SK-MEL-5 (cell line): ENCODE data around the gene TRMU. TPM values are rescaled to one million over a fixed set of nuclear protein-coding genes. Genes with fewer than 3 reads are reported as not detected.

Experiments used
- DNase-seq: peaks from one replicate; pipeline ENCODE4 v3.0.0-alpha.2; 2016; ENCODE audit warnings: low read depth, low spot score
- in situ Hi-C: cut with HindIII; loops from 2 replicates; pipeline ENCODE4 v1.10.0; 2016; ENCODE audit warnings: low sequenced_read_pairs, high pct_unique_total_duplicates, low pct_unique_long_range_greater_than_20kb
- total RNA-seq: library from RNA; depleted of rRNA; stranded (reverse); fragments of >200 nt; shearing (Covaris generic); gene quantifications from 2 replicates; pipeline ENCODE4 v1.2.3, GENCODE V29; 2014

Gene TRMU
- total RNA-seq, 1 experiment from 2014 or later: 61.3 TPM

GRCh38 chr22:46350121-46350520 is 14.6 kb downstream of the TRMU start:
- in situ Hi-C loops: no loop called here

DNA sequence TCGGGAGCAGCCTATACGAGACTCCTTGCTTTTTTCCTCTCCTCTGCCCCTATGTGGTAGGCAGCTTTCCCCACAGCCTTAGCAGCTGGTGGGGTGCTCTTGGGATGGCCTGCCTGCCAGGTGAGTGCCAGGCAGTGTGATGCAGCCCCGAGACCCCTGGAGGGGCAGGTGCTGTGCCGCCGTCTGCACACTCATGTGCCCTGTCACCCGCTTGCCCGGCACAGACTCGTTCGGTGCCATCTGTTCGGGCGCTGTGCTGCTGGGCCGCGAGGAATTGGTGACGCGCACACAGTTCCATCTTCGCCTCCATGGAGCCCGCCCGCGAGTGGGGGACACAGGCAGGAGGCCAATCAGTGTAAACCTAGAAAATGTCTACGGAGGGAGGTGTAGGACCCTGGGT is 15.1 kb downstream of the TRMU start:
- DNase-seq: no peak
- in situ Hi-C loops: no loop called here

More at GRCh38 chr22:46350121-46350520, 14.6 kb downstream of the TRMU start:
- peak; percentile 71 for DNase-seq

DNA sequence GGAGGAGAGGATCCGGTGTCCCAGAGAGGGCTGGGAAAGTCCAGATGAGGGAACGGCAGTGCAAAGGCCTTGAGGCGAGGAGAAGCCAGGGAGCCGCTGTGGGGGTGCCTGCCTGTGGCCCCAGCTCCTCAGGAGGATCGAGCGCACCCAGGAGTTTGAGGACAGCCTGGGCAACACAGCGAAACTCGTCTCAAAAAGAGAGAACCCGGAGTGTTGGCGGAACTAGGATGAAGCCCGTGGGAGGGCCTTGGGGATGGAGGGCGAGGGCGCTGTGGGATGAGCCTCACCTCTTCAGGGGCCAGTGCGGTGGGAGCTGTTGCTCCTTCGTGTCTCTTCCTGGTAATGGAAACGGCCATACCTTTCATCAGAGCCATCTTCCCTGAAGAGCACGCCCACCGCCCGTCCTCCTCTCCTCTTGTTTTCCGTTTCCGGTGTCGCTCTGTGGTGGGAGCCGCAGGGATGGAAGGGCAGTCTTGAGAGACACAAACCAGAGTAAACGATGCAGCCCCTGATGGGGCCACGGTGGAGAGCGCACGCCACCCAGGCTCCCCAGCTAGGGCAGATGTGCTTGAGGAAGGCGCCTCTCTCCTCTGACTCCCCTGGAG is 15.7 kb downstream of the TRMU start:
- in situ Hi-C loops: no loop called here
- DNase-seq: no peak

DNA sequence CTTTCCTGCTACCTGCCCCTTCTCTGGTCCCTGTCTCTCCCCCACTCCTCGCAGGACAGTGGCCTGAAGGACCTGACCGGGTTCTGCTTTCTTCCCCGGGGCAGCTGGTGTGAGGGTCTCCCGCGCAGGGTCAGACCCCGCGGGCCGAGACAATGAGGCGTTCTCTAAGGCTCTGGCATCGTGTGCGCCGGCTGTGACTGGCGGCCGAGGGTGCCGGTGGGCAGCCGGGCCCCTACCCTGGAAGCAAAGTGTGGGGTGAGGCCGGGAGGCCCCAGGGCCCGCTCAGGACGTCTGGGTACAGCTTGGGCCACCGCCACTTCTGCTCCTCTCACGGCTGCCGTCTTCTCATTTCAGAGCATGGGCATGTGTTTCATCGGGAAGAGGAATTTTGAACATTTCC is 16.3 kb downstream of the TRMU start:
- in situ Hi-C loops: no loop called here
- DNase-seq: no peak

DNA sequence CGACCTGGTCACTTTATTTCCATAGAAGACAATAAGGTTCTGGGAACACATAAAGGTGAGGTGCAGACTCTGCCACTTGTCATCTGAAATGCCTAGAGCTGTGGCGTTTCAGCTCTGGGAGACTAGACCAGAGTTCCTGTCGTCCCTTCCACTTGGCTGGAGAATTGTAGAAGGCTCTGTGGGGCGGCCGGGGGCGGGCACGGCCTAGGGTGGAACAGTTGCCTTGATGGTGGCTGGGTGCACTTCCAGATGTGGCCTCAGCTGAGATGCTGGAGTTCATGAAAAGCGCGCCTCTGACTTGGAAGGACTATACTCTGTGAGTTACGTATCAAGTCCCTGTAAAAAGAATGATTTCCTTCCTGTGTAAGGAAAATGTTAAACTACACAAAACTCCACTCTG is 16.8 kb downstream of the TRMU start:
- in situ Hi-C loops: no loop called here
- no peak for DNase-seq

GRCh38 chr22:46352691-46353386 is 17.3 kb downstream of the TRMU start:
- DNase-seq: peak; percentile 30
- in situ Hi-C loops: no loop called here

GRCh38 chr22:46353483-46354105 is 18.1 kb downstream of the TRMU start:
- no peak for DNase-seq
- in situ Hi-C loops: no loop called here

DNA sequence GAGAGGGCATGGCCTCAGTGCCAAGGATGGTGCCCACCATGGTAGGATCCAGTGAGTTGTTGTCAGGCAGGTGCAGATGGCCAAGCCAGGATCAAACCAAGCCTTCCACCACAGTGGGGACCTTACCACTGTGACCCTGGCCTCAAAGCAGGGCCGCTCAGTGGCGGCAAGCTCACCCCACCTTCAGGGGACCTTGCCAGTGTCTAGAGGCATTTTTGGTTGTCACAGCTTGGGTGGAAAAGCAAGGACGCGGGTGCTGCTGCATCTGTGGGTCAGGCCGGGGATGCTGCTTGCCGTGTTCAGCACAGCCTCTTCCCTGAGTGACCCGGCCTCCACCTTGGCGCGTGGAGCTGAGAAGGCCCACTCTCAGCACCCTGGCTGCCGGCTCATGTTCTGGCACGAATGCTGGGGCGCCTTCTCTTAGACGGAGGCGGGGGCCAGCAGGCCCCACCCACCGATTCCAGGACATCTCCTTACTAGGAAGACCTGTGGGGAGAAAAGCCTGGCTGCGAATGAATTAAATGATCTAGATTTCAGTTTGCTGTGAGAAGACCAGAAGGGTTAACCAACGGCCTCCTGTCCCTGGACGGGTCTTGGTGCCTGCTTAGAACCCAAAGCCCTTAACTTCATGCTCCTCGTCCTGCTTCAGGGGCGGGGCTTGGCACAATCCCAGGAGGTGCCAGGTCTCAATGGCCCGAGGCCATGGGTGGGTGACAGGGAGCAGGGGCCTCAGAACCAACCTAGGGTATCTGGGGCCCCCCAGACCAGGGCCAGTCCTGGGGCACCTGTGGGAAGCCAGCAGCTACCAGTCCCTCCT is 18.9 kb downstream of the TRMU start:
- DNase-seq: no peak
- in situ Hi-C loops: no loop called here

DNA sequence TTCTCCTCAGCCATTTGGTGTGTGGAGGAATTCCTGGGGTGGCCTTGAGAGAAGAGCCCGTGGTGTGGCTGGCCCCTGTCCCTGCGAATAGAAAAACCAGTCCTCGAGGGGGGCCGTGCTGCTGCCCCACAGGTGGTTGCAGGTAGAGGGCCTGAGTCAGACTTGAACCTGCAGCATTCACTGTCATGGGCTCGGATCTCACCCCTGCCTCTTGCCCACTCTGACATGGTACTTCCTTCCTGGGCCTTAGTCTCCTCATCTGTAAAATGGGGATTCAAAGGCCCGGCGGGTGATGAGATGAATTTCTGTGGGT is 19.4 kb downstream of the TRMU start:
- in situ Hi-C loops: no loop called here
- no peak for DNase-seq

DNA sequence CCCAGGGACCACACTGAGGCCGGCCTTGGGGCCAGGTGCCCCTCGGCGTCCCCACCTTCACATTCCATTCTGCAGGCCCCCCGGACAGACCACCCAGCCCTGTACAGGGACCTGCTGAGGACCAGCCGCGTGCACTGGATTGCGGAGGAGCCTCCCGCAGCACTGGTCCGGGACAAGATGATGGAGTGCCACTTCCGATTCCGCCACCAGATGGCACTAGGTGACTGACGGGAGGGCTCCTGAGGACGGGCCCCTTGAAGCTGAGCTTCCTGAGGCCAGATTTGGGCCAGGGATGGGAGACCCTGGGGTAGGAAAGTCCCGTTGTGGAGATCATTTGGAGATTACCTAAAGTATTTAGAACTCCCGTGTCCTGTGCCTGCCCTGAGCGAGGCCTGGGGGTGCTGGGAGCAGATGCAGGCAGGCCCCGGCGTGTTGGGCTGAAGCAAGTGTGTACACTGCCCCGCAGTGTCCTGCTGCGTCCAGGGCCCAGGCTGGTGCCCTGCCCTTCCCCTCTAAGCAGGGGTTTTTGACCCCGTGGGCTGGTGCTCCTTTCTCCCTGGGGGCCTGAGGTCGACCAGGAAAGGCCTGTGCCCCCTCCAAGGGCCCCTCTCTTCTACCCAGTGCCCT is 20.0 kb downstream of the TRMU start:
- in situ Hi-C loops: no loop called here
- DNase-seq: peak; percentile 75

DNA sequence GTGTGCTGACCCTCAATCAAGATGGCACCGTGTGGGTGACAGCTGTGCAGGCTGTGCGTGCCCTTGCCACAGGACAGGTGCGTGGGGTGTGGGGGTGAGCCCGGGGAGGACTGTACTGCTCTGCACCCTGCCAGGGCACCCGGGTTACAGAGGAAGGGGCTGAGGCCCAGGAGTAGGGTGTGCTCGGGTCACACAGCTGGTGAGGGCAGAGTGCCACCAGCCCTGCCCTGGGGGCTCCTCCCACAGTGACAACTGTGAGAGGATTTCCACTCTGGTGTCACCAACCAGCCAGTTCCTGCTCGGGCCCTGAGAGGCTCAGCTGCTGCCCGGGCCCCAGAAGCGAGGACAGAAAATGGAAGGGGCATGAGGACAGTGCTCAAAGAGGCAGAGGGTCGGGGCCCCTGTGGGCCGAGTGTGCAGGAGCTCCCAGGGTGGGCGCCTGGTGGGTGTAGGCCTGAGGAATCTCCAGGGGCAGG is 20.5 kb downstream of the TRMU start:
- no peak for DNase-seq
- in situ Hi-C loops: no loop called here

DNA sequence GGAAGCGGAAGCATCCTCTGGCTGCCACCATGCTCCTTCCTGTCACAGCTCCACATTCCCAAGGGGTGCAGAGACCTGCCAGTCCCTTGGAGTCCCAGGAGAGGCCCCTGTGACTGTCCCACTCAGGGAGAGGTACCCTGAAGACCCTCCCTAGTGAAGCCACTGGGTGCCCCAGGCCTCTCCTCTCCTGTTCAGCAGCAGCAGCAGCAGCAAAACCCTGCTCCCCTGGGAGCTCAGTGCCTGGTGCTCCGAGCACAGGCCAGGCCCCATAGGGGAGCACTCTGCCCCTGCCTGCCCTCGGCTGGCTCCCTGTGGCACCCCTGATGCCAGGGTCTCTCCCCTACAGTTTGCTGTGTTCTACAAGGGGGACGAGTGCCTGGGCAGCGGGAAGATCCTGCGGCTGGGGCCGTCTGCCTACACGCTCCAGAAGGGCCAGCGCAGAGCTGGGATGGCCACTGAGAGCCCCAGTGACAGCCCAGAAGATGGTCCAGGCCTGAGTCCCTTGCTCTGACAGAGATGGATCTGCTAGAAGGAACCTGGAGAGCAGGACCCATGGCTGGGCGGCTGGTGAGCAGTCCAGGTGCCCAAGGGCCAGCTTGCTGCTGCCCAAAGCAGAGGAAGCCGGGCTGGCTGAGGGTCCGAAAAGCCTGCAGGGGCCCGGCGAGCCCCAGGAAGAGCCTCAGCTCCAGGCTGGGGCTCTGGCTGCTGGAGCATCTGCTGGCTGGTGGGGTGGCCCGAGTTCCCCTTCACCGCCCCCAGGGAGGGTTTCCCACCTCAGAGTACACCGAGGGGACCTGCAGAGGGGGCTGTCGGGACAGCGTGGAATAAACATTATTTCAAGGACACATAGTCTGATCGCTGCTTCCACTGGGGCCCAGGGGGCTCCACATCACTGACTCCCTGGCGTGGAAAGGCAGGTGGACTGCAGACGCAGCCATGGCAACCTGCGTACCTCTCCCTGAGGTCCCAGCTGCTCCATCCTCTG is 21.3 kb downstream of the TRMU start:
- in situ Hi-C loops: no loop called here

GRCh38 chr22:46357711-46358520 is 22.4 kb downstream of the TRMU start:
- DNase-seq: no peak
- in situ Hi-C loops: no loop called here

More for the DNA sequence above, 21.3 kb downstream of the TRMU start:
- DNase-seq: no peak

DNA sequence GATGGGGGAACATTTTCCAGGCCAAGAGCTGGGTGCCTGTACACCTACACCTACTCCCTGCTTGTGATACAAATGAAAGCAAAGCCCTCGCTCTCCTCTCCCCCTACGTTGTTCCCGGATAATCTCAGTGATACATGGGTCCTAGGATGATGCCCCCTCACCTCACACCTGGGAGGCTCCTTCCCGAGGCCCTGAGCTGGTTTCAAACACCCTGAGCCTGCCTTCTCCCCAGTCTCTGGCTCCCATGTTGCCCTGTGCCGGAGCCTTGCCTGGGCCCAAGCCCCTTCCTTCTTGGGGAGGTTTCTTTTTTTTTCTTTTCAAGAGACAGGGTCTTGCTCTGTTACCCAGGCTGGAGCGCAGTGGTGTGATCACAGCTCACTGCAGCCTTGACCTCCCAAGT is 23.3 kb downstream of the TRMU start:
- in situ Hi-C loops: no loop called here

DNA sequence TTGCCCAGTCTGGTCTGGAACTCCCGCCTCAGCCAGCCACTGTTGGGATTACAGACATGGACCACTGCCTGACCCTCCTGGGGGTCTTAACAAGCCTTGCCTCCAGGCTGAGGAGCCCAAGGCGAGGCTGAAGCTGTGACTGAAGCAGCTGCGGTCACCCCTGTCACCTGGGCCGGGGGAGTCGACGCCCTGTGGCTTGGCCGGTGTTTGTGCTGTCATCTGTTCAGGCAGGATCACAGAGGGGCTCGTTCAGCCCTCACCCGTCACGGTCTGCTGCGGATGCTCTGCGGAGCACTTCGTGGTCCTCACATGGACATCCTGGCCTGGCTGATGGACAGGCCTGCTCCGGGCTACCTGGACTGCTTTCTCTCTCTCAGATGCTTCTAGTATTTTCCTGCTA is 23.8 kb downstream of the TRMU start:
- in situ Hi-C loops: no loop called here
- no peak for DNase-seq

More for the DNA sequence above, 23.3 kb downstream of the TRMU start:
- no peak for DNase-seq

DNA sequence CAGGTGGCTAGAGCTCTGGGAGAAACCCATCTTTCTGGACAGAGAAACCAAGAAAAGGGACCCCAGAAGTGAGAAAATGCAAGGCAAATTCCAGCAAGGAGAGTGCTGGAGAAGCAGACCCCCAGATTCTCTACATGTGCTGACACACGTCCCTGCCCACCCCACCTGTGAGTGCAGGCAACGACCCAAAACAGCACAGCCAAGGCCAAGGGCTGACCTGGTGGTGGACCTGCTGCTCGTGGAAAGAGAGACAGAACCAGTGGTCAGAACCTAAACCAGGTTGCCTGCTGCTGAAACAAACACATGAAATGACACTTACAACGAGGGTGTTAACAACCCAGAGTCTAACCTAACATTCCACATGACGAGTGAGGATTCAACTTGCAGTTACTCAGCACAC is 24.6 kb downstream of the TRMU start:
- DNase-seq: no peak
- in situ Hi-C loops: no loop called here
